GM21423 (cell line): Measurements from ENCODE around the gene CCNK.

ENCODE experiments used
- ATAC-seq: cut with Tn5 transposase; IDR thresholded peaks from one replicate; pipeline ENCODE4 v1.9.1; 2021; ENCODE audit warnings: mild to moderate bottlenecking, moderate library complexity; ENCODE audit not compliant: unreplicated experiment

Gene CCNK

GRCh38 chr14:99549684-99550083 lies 68.5 kb downstream of the CCNK start:
- no peak for ATAC-seq

GRCh38 chr14:99550387-99550992 lies 69.3 kb downstream of the CCNK start:
- ATAC-seq, result no peak

DNA sequence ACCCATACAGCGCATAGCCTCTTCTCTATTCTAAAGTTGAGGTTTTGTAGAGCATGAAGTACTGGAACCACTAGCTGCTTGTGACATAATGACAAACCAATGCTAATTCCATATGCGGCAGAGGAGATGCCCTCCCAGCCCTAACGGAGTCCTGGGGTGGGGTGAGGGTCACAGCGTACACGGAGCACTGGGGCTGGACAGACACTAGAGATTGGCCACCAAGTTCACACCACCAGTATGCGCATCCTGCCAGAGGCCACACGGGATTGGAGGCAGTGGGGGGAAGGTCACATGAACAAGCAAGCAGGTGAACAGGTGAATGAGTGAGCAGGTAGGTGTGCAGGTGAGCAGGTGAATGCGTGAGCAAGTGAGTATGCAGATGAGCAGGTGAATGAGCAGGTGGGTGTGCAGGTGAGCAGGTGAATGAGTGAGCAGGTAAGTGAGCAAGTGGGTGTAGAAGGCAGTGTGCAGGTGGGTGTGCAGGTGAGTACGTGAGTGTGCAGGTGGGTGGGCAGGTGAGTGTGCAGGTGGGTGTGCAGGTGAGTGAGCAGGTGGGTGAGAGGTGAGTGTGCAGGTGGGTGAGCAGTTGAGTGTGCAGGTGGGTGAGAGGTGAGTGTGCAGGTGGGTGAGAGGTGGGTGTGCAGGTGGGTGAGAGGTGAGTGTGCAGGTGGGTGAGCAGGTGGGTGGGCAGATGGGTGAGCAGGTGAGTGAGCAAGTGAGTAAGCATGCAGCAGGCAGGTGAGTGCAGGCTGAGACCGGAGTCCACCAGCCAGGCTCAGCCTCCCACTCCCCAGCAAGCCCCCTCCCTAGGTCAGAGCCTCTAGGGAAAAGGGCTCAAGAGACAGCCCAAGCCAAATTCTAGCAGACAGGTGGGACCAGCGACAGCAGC lies 70.1 kb downstream of the CCNK start:
- ATAC-seq, result no peak

- no peak for ATAC-seq
Measured at GRCh38 chr14:99552021-99552553, 70.9 kb downstream of the CCNK start.

DNA sequence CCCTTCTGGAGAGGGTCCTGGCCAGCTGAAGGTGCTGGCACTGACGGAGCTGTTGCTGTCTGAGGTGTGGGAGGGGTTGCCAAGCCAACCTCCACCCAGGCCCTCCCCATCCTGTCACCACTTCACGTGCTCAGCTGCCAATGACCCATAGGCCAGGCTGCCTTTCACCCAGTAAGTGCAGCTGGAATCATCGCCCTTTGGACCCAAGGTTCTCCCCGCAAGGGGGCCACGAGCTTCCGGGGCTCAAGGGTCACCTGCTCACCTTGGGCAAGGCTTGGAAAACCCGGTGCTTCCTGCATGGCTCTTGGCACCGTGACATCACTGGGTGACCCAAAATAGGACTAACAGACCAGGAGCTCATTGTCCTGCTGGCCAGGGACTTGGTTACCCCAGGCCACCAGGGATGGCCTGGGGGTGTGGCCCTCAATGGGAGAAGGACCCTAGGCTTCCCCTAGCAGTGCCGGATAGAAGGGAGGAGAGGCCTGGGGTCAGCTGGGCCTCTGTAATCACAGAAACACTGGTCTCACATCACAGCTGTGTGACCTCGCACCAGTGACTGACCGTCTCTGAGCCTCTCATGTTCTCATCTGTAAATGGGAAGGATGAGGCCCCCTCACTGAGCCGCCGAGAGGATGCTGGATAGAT lies 71.5 kb downstream of the CCNK start:
- ATAC-seq, result no peak

DNA sequence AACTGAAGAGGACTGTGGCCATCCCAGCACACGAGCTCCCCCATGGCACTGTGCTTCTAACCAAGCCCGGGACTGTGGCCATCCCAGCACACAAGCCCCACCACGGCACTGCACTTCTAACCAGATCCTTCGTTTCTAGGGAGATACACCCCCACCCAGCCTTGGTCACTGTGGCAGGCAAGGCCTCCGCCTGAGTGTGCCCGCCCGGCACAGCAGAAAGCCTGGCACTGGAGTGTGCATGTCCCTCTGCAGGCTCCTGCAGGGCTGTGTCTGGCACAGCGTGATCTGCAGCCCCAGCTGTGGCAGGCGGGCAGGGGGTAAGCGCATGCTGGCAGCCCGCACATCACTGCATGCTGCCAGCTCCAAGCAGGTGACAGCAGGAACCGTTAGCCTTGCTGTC lies 73.0 kb downstream of the CCNK start:
- no peak for ATAC-seq

GRCh38 chr14:99554757-99555531 lies 73.7 kb downstream of the CCNK start:
- no peak for ATAC-seq

GRCh38 chr14:99556134-99556791 lies 75.1 kb downstream of the CCNK start:
- ATAC-seq, result no peak

- ATAC-seq, result no peak
Measured at GRCh38 chr14:99559286-99559990, 78.2 kb downstream of the CCNK start.

- ATAC-seq, result no peak
Measured at GRCh38 chr14:99560403-99560802, 79.2 kb downstream of the CCNK start.

GRCh38 chr14:99560922-99561683 lies 79.9 kb downstream of the CCNK start:
- no peak for ATAC-seq

DNA sequence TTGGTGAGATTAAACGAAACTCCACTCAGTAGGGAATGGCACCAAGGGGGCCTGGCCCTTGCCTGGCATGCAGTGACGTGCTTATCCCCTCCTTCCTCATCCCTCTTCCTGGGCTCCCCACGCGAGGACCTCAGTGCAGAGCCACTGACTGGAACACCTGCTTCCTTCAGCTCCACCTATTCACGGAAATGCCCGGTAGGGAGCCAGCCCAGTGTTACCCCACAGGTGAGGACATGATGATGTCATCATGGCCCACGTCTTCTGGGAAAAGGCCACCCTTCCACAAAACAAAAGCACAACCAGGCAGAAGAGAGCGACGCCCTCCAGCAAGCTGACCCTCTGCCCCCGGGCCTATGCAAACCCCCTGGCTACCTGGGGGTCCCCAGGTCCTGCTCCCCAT lies 80.7 kb downstream of the CCNK start:
- no peak for ATAC-seq
